ENCODE results near the gene CNTN5. TPM values are rescaled to one million over a fixed set of nuclear protein-coding genes. Genes with fewer than 3 reads are reported as not detected.

Gene CNTN5
- total RNA-seq, 2 donors from 2014 or later, result 1.4 to 3.3 TPM

- peaks cover 4% of the 10 kb centered on the region for H3K27me3 Mint-ChIP-seq (ENCODE audit: insufficient read depth)
- Histone ChIP-seq H3K9me3 (ENCODE audit: control insufficient read depth, low read length) (no peaks in the 10 kb centered on the region), H3K4me1 (ENCODE audit: control insufficient read depth, insufficient read depth, low read length) (no peaks in the 10 kb centered on the region), H3K9ac (ENCODE audit: extremely low read depth, low read length, poor library complexity, severe bottlenecking) (no peak overlapping the region), H3K36me3 (ENCODE audit: control insufficient read depth, insufficient read depth, low read length) (no peaks in the 10 kb centered on the region), H3K27ac (ENCODE audit: low read depth, low read length) (no peak overlapping the region), H3K27me3 (ENCODE audit: control insufficient read depth, insufficient read depth, low read length, poor library complexity, severe bottlenecking) (no peaks in the 10 kb centered on the region), H3K4me3 (ENCODE audit: low read length) (no peak overlapping the region)
- H3K27ac Mint-ChIP-seq, result no peak overlapping the region
- 67 to 80% methylated on average over 1 to 2 of the region's 2 CpGs for WGBS, 2 experiments (ENCODE audit: insufficient coverage in 1 of 2, insufficient read length in 1 of 2)
- TF ChIP-seq CTCF (conservative IDR thresholded peaks at IDR 0.05), result no peak
- H3K36me3 Mint-ChIP-seq (ENCODE audit: low read depth), result no peaks in the 10 kb centered on the region
- DNase-seq, result no peak
- H3K9me3 Mint-ChIP-seq, result no peaks in the 10 kb centered on the region
- H3K4me3 Mint-ChIP-seq, result no peak overlapping the region
- peaks cover 3% of the 10 kb centered on the region for H3K4me1 Mint-ChIP-seq
These were observed 649.4 kb downstream of the CNTN5 start for GRCh38 chr11:99670067-99670676.

- Mint-ChIP-seq H3K9me3 (no peaks in the 10 kb centered on the region), H3K36me3 (ENCODE audit: low read depth) (no peaks in the 10 kb centered on the region), H3K27ac (no peak overlapping the region), H3K4me3 (no peak overlapping the region), H3K27me3 (ENCODE audit: insufficient read depth) (peaks cover 4% of the 10 kb centered on the region), H3K4me1 (peaks cover 3% of the 10 kb centered on the region)
- H3K4me3 ChIP-seq (ENCODE audit: low read length), result no peak overlapping the region
- no peaks in the 10 kb centered on the region for H3K9me3 ChIP-seq (ENCODE audit: control insufficient read depth, low read length)
- no peaks in the 10 kb centered on the region for H3K4me1 ChIP-seq (ENCODE audit: control insufficient read depth, insufficient read depth, low read length)
- TF ChIP-seq CTCF (conservative IDR thresholded peaks at IDR 0.05), result no peak
- WGBS, 2 experiments (ENCODE audit: insufficient coverage in 1 of 2, insufficient read length in 1 of 2), result 93 to 98% methylated on average over 5 to 8 of the region's 8 CpGs
- H3K9ac ChIP-seq (ENCODE audit: extremely low read depth, low read length, poor library complexity, severe bottlenecking), result no peak overlapping the region
- H3K27me3 ChIP-seq (ENCODE audit: control insufficient read depth, insufficient read depth, low read length, poor library complexity, severe bottlenecking), result no peaks in the 10 kb centered on the region
- no peak for DNase-seq
- no peak overlapping the region for H3K27ac ChIP-seq (ENCODE audit: low read depth, low read length)
- H3K36me3 ChIP-seq (ENCODE audit: control insufficient read depth, insufficient read depth, low read length), result no peaks in the 10 kb centered on the region
These were observed 651.2 kb downstream of the CNTN5 start for GRCh38 chr11:99671808-99672409.

GRCh38 chr11:99676292-99676691 is 655.5 kb downstream of the CNTN5 start:
- H3K9me3 Mint-ChIP-seq, result no peaks in the 10 kb centered on the region
- whole genome bisulfite sequencing, 2 experiments (ENCODE audit: insufficient coverage in 1 of 2, insufficient read length in 1 of 2), result 90% methylated on average over 3 of the region's 4 CpGs; no CpG with 5 or more reads in 1 of the 2 experiments
- H3K4me3 Mint-ChIP-seq, result no peak overlapping the region
- no peaks in the 10 kb centered on the region for H3K27me3 ChIP-seq (ENCODE audit: control insufficient read depth, insufficient read depth, low read length, poor library complexity, severe bottlenecking)
- H3K9me3 ChIP-seq (ENCODE audit: control insufficient read depth, low read length), result no peaks in the 10 kb centered on the region
- no peaks in the 10 kb centered on the region for H3K36me3 Mint-ChIP-seq (ENCODE audit: low read depth)
- no peak for TF ChIP-seq CTCF (conservative IDR thresholded peaks at IDR 0.05)
- H3K4me1 ChIP-seq (ENCODE audit: control insufficient read depth, insufficient read depth, low read length), result no peaks in the 10 kb centered on the region
- DNase-seq, result no peak
- no peak overlapping the region for H3K27ac ChIP-seq (ENCODE audit: low read depth, low read length)
- H3K9ac ChIP-seq (ENCODE audit: extremely low read depth, low read length, poor library complexity, severe bottlenecking), result no peak overlapping the region
- H3K27ac Mint-ChIP-seq, result no peak overlapping the region
- no peaks in the 10 kb centered on the region for H3K36me3 ChIP-seq (ENCODE audit: control insufficient read depth, insufficient read depth, low read length)
- no peaks in the 10 kb centered on the region for H3K4me1 Mint-ChIP-seq
- no peak overlapping the region for H3K4me3 ChIP-seq (ENCODE audit: low read length)
- peaks cover 4% of the 10 kb centered on the region for H3K27me3 Mint-ChIP-seq (ENCODE audit: insufficient read depth)
